Pancreas (tissue), 10 donors: ENCODE results near the gene RYR1. TPM values are rescaled to one million over a fixed set of nuclear protein-coding genes. Genes with fewer than 3 reads are reported as not detected.
"Not testable (repeated sequence)": the region's sequence is repeated elsewhere in the genome, so short reads cannot be mapped to it uniquely, and the experiment has no call there.

ENCODE experiments used
- ATAC-seq, 4 donors: fragments of 200-7000 bp; cut with Tn5 transposase; one replicate each; pipeline versions ENCODE4 v1.8.0 to v1.9.1; 2020; ENCODE audit warnings: mild to moderate bottlenecking in 4 of 4, moderate library complexity in 4 of 4
- DNase-seq, 6 donors: peaks; one replicate each; pipeline ENCODE4 v3.0.0-alpha.2; 2020
- FAIRE-seq: peaks from 2 replicates; lab custom pipeline; 2012; peaks lifted over from hg19 to GRCh38; lab: Jason Lieb, UNC
- H3K27ac ChIP-seq, 4 donors: fragments of 200-600 bp; sonication (generic); 1 replicate in 3 of 4; 2 replicates in 1 of 4; pipeline versions ENCODE4 v1.5.0 to v1.8.0; 2020
- H3K27me3 ChIP-seq, 4 donors: fragments of 200-600 bp; one replicate each; pipeline ENCODE4 v1.8.0; 2021
- H3K36me3 ChIP-seq, 3 donors: fragments of 200-600 bp; sonication (generic) in 1 of 3; one replicate each; pipeline versions ENCODE4 v1.5.0 to v1.8.0; 2020 to 2021
- H3K4me1 ChIP-seq, 3 donors: fragments of 200-600 bp; one replicate each; pipeline ENCODE4 v1.8.0; 2021
- H3K4me3 ChIP-seq, 4 donors: fragments of 200-600 bp; sonication (generic) in 2 of 4; one replicate each; pipeline versions ENCODE4 v1.5.0 to v1.8.0; 2020 to 2021
- H3K9me3 ChIP-seq, 4 donors: fragments of 200-600 bp; one replicate each; pipeline ENCODE4 v1.8.0; 2021
- WGBS, 2 donors: extraction: QIAGEN DNeasy Blood & Tissue Kit; methylation state at CpG; one replicate each; pipeline ENCODE4 v1.1.7; 2013; 5-methylcytosine and 5-hydroxymethylcytosine counted together
- intact Hi-C, 3 donors: fragments of 100-400 bp; cut with DNase I; formaldehyde crosslinking; loops; one replicate each; pipeline versions ENCODE4 v1.11.1 to v1.14.2; 2022
- polyA plus RNA-seq, 2 donors: library from polyadenylated mRNA; stranded (reverse); fragments of 200-250 nt; gene quantifications; one replicate each; pipeline ENCODE4 v1.2.3, GENCODE V29; 2013
- total RNA-seq, 6 donors: library from RNA; stranded (reverse); fragmentation: NEBNext Ultra II Directional in 4 of 6; extraction: Animal tissue kit (Norgen Biotek cat#: 25700) in 4 of 6; gene quantifications; one replicate each; pipeline versions ENCODE4 v1.2.1 to v1.2.4, GENCODE V29; 2021 to 2023
- TF ChIP-seq, protein P1 (sequence below), 4 donors: fragments of 200-600 bp; sonication (generic) in 3 of 4; IDR thresholded peaks; one replicate each; pipeline versions ENCODE4 v1.5.0 to v1.8.0; 2021; ENCODE audit warnings: antibody characterized with exemption in 4 of 4
- donor health status: healthy with polysubstance abuse.
- donor health status: DM: no; HTN: no; CAD: no; lungs with moderate emphysema.
- donor health status: DM: no; HTN: no; CAD: no.
- donor health status: control.
- donor health status: control.
- donor health status: Bipolar disorder and iron deficiency.
- donor health status: DM: yes; HTN: yes; CAD: no.
- donor health status: DM: no; HTN: no; CAD: no.
- donor health status: DM: no; HTN: no; CAD: no.
- donor health status: DM: yes; HTN: yes; CAD: no.

Gene RYR1
- total and polyA plus RNA-seq, 8 donors = 0.19 to 1.4 (median 0.57) TPM

DNA sequence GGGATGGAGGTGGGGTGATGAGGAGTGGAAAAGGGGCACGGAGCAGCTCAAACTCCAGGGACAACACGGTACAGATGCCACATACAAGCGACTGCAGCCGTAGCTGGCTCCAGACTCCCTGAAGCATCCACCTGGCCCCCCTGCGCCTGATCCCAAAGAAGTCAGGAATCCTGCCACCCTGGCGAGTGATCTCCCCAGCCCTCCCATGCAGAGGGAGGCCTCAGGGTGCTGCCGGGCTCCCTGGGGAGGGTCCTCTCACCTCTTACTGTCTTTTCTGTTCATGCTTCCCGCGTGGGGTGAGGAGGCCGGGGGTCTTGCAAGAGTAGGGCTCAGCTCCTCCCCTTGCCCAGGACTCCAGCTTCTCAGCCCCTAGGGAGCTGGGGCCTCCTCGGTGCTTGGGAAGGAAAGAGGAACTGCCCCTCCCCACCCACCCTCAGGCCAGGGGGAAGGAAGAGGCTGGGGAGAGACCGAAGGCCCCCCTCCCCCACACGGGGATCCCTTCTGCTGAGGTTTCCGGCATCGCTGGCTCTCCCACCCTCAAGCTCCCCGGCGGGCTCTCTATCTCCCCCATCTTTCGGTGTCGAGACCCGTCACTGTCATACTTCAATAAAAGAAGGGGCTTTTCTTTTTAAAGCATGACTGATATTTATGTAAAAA, 7.6 kb upstream of the RYR1 start, which contains the start of gene RASGRP4:
RASGRP4 (minus strand) TSS at position 410 of the 657 bp plus-strand sequence; CDS start at position 282, 128 bp downstream.
- TF ChIP-seq, protein P1, sequence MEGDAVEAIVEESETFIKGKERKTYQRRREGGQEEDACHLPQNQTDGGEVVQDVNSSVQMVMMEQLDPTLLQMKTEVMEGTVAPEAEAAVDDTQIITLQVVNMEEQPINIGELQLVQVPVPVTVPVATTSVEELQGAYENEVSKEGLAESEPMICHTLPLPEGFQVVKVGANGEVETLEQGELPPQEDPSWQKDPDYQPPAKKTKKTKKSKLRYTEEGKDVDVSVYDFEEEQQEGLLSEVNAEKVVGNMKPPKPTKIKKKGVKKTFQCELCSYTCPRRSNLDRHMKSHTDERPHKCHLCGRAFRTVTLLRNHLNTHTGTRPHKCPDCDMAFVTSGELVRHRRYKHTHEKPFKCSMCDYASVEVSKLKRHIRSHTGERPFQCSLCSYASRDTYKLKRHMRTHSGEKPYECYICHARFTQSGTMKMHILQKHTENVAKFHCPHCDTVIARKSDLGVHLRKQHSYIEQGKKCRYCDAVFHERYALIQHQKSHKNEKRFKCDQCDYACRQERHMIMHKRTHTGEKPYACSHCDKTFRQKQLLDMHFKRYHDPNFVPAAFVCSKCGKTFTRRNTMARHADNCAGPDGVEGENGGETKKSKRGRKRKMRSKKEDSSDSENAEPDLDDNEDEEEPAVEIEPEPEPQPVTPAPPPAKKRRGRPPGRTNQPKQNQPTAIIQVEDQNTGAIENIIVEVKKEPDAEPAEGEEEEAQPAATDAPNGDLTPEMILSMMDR (IDR thresholded peaks at IDR 0.05) = no peak
- Histone ChIP-seq H3K27me3 (no peaks in the 10 kb centered on the region), H3K4me3 (peak within 1 kb of the TSS in 1 of 4 donors; percentile 27), H3K27ac (no peak within 1 kb of the TSS), H3K36me3 (no peaks in the 10 kb centered on the region), H3K9me3 (no peaks in the 10 kb centered on the region), H3K4me1 (no peaks in the 10 kb centered on the region)
- WGBS, 2 donors = 30 to 35% methylated on average over 20 of the region's 20 CpGs
- ATAC-seq = peak in 2 of 4 donors; percentile 63 to 65
- no peak for FAIRE-seq
- intact Hi-C loops = no loop called here
- no peak for DNase-seq

DNA sequence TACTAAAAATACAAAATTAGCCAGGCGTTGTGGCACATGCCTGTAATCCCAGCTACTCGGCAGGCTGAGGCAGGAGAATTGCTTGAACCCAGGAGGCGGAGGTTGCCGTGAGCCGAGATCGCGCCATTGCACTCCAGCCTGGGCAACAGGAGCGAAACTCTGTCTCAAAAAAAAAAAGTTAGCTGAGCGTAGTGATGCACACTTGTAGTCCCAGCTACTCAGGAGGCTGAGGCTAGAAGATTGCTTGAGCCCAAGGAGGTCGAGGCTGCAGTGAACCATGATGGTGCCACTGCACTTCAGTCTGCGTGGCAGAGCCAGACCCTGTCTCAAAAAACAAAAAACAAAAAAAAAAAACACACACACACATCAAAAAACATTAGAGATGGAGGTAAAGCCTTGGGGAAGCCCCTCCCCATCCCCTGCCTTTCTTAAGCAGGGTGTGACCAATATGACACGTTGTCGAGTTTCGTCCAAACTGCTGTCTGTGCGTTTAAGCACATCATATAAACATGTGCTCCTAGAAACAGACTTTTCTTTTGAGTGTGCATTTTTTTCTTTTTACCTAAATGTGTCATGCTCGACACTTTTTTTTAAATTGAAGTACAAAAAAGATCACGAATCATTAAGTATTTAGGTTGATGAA, 6.3 kb upstream of the RYR1 start:
- ATAC-seq, DNase-seq, H3K4me3 ChIP-seq, H3K4me1 ChIP-seq, H3K27me3 ChIP-seq, H3K27ac ChIP-seq, H3K9me3 ChIP-seq, H3K36me3 ChIP-seq, intact Hi-C loops, FAIRE-seq: not testable (repeated sequence)
- 59 to 72% methylated on average over 16 to 17 of the region's 17 CpGs for WGBS, 2 donors

DNA sequence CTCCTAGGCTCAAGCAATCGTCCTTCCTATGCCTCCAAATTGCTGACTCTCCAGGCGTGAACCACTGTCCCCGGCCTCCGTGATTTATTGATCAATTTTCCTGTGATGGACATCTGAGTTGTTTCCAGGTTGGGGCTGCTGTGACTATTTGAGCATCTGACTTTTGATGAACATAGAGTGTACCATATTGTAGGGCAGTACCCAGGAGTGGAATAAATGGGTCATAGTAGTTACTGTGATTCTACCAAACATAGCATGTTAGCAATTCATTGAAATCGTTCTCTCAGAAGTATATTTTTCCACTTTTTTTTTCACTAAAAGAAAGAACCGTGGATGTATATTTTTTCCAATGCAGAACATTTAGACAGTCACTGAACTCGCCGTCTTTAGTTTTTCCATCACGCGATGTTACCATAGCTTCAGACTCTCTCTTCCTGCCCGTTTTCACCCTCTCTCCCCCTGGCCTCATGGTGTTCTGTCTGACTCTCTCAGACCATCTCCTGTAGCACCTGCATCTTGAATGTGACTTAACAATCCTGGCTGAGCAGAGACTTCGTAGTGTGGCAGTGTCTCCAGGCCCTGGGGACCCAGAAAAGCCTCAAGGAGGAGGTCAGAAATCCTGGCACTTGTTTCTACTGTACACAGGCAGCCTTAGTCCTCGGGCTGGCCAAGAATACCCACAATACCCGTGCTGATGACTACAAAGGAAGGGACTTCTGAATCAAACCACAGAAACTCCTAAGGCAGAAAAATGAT, 4.3 kb upstream of the RYR1 start:
- no peak for ATAC-seq
- intact Hi-C loops = no loop called here
- Histone ChIP-seq H3K4me3 (no peak overlapping the region), H3K4me1 (no peaks in the 10 kb centered on the region), H3K36me3 (no peaks in the 10 kb centered on the region), H3K9me3 (no peaks in the 10 kb centered on the region), H3K27ac (no peak overlapping the region), H3K27me3 (no peaks in the 10 kb centered on the region)
- WGBS, 2 donors = 32 to 40% methylated on average over 14 of the region's 14 CpGs
- TF ChIP-seq, protein P1 (IDR thresholded peaks at IDR 0.05) = no peak
- DNase-seq = no peak
- no peak for FAIRE-seq

DNA sequence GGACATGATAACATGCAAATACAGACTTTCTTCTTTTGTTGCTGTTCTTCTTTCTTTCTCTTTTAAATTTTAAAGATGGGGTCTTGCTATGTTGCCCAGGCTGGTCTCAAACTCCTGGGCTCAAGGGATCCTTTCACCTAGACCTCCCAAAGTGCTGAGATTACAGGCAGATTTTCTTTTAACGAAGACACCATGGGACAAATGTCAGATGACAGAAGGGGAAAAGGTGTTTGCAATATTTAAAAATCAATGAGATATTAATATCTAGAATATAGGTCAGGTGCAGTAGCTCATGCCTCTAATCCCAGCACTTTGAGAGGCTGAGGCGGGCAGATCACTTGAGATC, 3.7 kb upstream of the RYR1 start:
- no peaks in the 10 kb centered on the region for H3K36me3 ChIP-seq
- H3K9me3 ChIP-seq = no peaks in the 10 kb centered on the region
- ATAC-seq (no peak), DNase-seq (no peak), FAIRE-seq (no peak)
- H3K27me3 ChIP-seq = no peaks in the 10 kb centered on the region
- WGBS, 2 donors = 56 to 58% methylated on average over 2 of the region's 2 CpGs
- no peak overlapping the region for H3K4me3 ChIP-seq
- no peak overlapping the region for H3K27ac ChIP-seq
- intact Hi-C loops = no loop called here
- TF ChIP-seq, protein P1 (IDR thresholded peaks at IDR 0.05) = no peak
- H3K4me1 ChIP-seq = no peaks in the 10 kb centered on the region

DNA sequence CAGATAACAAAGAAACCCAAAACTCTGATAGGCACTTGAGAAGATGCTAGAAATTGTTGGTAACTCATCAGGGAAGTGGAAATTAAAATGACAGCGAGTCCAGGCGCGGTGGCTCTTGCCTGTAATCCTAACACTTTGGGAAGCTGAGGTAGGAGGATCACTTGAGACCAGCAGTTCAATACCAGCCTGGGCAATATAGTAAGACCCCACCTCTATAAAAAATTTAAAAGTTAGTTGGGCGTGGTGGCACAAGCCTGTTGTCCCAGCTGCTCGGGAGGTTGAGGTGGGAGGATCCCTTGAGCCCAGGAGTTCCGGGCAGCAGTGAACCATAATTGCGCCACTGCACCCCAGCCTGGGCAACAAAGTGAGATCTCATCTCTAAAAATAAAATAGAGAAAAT, 2.6 kb upstream of the RYR1 start:
- Histone ChIP-seq H3K27ac (no peak overlapping the region), H3K36me3 (no peaks in the 10 kb centered on the region), H3K4me3 (no peak overlapping the region), H3K4me1 (no peaks in the 10 kb centered on the region), H3K9me3 (no peaks in the 10 kb centered on the region), H3K27me3 (no peaks in the 10 kb centered on the region)
- intact Hi-C loops = no loop called here
- TF ChIP-seq, protein P1 (IDR thresholded peaks at IDR 0.05) = no peak
- no peak for DNase-seq
- no peak for FAIRE-seq
- no peak for ATAC-seq
- WGBS, 2 donors = 71 to 72% methylated on average over 7 of the region's 7 CpGs
